HFFc6 (cell line): ENCODE data around the gene NDST4. TPM values are rescaled to one million over a fixed set of nuclear protein-coding genes. Genes with fewer than 3 reads are reported as not detected.

Experiments
- DNase-seq: peaks from one replicate; pipeline ENCODE4 v3.0.0-alpha.2; 2018
- H3K27ac Mint-ChIP-seq: 2 replicates; pipeline ENCODE4 v1.8.0; 2020; ENCODE audit warnings: mild to moderate bottlenecking, mixed read lengths
- H3K27me3 Mint-ChIP-seq: 2 replicates; pipeline ENCODE4 v1.8.0; 2021; ENCODE audit warnings: mild to moderate bottlenecking, moderate library complexity, mixed read lengths; ENCODE audit not compliant: insufficient read depth
- H3K36me3 Mint-ChIP-seq: 2 replicates; pipeline ENCODE4 v1.8.0; 2021; ENCODE audit warnings: low read depth, mixed read lengths
- H3K4me1 Mint-ChIP-seq: 2 replicates; pipeline ENCODE4 v1.8.0; 2020; ENCODE audit warnings: low read depth, mixed read lengths
- H3K4me3 Mint-ChIP-seq: 2 replicates; pipeline ENCODE4 v1.8.0; 2020; ENCODE audit warnings: mild to moderate bottlenecking, moderate library complexity, mixed read lengths
- H3K9me3 Mint-ChIP-seq: 2 replicates; pipeline ENCODE4 v1.8.0; 2020; ENCODE audit warnings: mild to moderate bottlenecking, mixed read lengths
- CTCF ChIP-seq: fragments of 200-600 bp; sonication (generic); IDR thresholded peaks from 2 replicates; pipeline ENCODE4 v1.5.0; 2021; ENCODE audit warnings: antibody characterized with exemption, mild to moderate bottlenecking
- total RNA-seq, 6 experiments: library from RNA; stranded (reverse); fragmentation: NEBNext Ultra II Directional; extraction: Animal tissue kit (Norgen Biotek cat#: 25700); gene quantifications; 2 replicates in 1 of 6; 3 replicates in 5 of 6; pipeline ENCODE4 v1.2.3, GENCODE V29; 2021

The NDST4 gene
- total RNA-seq, 6 experiments from 2014 or later, result not detected

- Mint-ChIP-seq H3K36me3 (no peaks in the 10 kb centered on the region), H3K27ac (no peak overlapping the region), H3K4me1 (no peaks in the 10 kb centered on the region), H3K4me3 (no peak overlapping the region), H3K9me3 (peaks cover 4% of the 10 kb centered on the region), H3K27me3 (no peaks in the 10 kb centered on the region)
- DNase-seq, result no peak
- TF ChIP-seq CTCF, result no peak
These were observed 8.1 kb upstream of the NDST4 start for GRCh38 chr4:115121351-115122043.

GRCh38 chr4:115119804-115120352, 6.5 kb upstream of the NDST4 start:
- H3K4me1 Mint-ChIP-seq, result no peaks in the 10 kb centered on the region
- no peak; the same call in 1 of the 2 replicates for TF ChIP-seq CTCF
- H3K4me3 Mint-ChIP-seq, result no peak overlapping the region
- H3K27ac Mint-ChIP-seq, result no peak overlapping the region
- peaks cover under 1% of the 10 kb centered on the region; the same call in 1 of the 2 replicates for H3K9me3 Mint-ChIP-seq
- no peak for DNase-seq
- H3K36me3 Mint-ChIP-seq, result no peaks in the 10 kb centered on the region
- no peaks in the 10 kb centered on the region for H3K27me3 Mint-ChIP-seq

- Mint-ChIP-seq H3K4me3 (no peak overlapping the region), H3K4me1 (no peaks in the 10 kb centered on the region), H3K36me3 (no peaks in the 10 kb centered on the region), H3K27ac (no peak overlapping the region), H3K9me3 (no peaks in the 10 kb centered on the region), H3K27me3 (no peaks in the 10 kb centered on the region)
- no peak for DNase-seq
- TF ChIP-seq CTCF, result no peak
These were observed 4.2 kb upstream of the NDST4 start for GRCh38 chr4:115117651-115118050.

- Mint-ChIP-seq H3K4me1 (no peaks in the 10 kb centered on the region), H3K36me3 (no peaks in the 10 kb centered on the region), H3K4me3 (no peak overlapping the region), H3K27ac (no peak overlapping the region), H3K9me3 (no peaks in the 10 kb centered on the region), H3K27me3 (no peaks in the 10 kb centered on the region)
- DNase-seq, result no peak
- no peak for TF ChIP-seq CTCF
These were observed 2.9 kb downstream of the NDST4 start for GRCh38 chr4:115110191-115111181.

- no peak for TF ChIP-seq CTCF
- Mint-ChIP-seq H3K27ac (no peak overlapping the region), H3K36me3 (no peaks in the 10 kb centered on the region), H3K4me3 (no peak overlapping the region), H3K27me3 (no peaks in the 10 kb centered on the region), H3K4me1 (no peaks in the 10 kb centered on the region), H3K9me3 (no peaks in the 10 kb centered on the region)
- DNase-seq, result no peak
These were observed 4.6 kb downstream of the NDST4 start for GRCh38 chr4:115108850-115109249.
